ENCODE results near the gene ARHGAP9.

Gene ARHGAP9

GRCh38 chr12:57490126-57490525 is 10.5 kb upstream of the ARHGAP9 start:
- no peak for DNase-seq

GRCh38 chr12:57489157-57489641 is 9.5 kb upstream of the ARHGAP9 start:
- no peak for DNase-seq

GRCh38 chr12:57488402-57489156 is 8.9 kb upstream of the ARHGAP9 start:
- no peak for DNase-seq

- DNase-seq = peak; percentile 95
These were observed 8.1 kb upstream of the ARHGAP9 start, which contains the start of gene MARS1 for GRCh38 chr12:57487597-57488401. Gene MARS1, plus strand, starts transcription at chr12:57488068. Its CDS starts 23 bp downstream, at chr12:57488091.

DNA sequence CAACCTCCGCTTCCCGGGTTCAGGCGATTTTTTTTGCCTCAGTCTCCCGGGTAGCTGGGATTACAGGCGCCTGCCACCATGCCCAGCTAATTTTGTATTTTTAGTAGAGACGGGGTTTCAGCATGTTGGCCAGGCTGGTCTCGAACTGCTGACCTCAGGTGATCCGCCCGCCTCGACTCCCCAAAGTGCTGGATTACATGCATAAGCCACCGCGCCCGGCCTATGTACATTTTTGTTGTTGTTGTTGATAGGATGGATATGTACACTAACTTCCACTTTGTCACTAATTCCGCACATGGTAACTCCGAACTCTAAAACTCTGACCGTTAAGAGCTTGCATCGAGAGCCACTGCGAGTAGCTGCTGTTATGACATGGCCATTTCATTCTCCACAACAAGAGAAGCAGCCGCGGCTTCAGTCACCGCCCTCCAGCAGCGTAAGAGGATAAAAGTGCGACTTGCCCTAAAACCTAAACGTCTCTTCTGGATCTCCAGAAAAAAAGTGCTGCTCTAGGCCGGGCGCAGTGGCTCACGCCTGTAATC is 7.5 kb upstream of the ARHGAP9 start:
- no peak for DNase-seq

- DNase-seq = no peak
These were observed 6.0 kb upstream of the ARHGAP9 start for GRCh38 chr12:57485695-57486094.

DNA sequence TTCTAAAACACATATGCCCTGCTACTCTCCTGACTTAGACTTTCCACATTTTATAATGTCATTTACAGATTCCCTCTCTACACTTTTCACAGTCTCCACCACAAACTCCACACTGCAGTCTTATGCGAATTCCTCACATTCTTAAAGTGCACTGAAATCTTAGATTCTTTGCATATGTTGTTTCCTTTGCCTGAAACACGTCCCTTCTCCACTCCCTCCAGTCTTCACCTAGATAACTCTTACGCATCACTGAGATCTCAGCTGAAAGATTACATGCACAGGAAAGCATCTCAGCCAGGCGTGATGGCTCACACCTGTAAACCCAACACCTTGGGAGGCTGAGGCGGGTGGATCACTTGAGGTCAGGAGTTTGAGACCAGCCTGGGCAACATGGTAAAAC is 3.8 kb upstream of the ARHGAP9 start:
- no peak for DNase-seq

- no peak for DNase-seq
These were observed 2.0 kb upstream of the ARHGAP9 start for GRCh38 chr12:57481671-57482070.

DNA sequence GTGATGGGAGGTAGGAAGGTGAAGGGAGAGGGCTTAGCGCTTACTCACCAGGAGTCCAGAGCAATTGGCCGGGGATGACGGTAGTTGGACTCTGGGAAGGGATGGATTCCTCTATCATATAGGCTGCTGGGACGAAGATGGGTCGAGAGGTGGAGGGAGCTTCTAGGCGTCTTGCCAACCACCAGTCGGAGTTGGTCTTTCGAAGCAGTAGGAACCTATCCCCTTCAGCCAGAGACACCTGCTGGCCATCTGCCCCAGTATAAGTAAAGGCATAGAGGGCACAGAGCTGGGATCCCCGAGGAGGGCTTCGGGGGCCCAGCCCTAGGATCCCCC is 657 bp downstream of the ARHGAP9 start:
- no peak for DNase-seq

DNA sequence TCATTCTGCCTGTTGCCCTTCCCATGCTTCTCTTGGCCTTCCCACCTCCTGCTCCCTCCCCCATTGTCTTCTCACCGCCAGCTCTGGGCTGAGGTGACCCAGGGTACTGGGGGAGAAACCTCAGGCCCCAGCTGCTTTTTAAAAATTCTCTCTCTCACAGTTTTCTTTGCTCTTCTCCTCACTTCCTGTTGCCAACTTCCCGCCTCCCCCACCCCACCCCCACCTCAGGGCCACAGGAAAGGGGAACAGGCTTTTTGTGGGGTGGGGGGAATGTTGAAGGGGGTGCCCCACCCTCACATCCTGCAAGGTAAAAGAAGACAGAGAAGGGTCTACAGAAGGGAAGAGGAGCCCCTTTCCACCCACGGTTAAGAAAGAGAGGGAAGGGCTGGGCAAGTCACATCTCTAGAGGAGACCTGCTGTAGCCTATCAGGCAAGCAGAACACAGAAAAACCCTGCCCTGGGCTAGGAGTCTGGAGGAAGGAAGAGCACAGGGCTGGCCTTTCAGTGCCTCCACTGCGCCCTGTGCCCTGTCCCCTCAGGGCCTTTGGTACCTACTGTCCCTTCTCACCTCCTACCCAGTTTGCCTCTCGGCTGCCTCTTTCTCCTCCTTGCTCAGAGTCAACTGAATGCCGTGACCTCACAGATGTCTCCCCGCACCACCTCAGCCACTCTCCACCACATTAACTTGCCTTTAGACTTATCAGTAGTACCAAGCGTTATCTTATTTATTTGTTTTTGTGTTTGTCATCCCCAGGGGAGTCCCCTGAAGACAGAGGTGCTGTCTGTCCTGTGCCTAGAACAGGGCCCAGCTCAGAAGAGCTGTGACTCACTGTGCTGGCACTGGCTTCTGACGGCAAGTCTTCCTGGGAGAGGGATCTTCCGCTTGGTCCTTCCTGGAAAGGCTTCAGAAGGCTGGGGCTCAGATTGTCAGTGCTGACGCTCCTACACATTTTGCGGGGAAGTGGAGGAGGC is 1.7 kb downstream of the ARHGAP9 start:
- DNase-seq = no peak

DNA sequence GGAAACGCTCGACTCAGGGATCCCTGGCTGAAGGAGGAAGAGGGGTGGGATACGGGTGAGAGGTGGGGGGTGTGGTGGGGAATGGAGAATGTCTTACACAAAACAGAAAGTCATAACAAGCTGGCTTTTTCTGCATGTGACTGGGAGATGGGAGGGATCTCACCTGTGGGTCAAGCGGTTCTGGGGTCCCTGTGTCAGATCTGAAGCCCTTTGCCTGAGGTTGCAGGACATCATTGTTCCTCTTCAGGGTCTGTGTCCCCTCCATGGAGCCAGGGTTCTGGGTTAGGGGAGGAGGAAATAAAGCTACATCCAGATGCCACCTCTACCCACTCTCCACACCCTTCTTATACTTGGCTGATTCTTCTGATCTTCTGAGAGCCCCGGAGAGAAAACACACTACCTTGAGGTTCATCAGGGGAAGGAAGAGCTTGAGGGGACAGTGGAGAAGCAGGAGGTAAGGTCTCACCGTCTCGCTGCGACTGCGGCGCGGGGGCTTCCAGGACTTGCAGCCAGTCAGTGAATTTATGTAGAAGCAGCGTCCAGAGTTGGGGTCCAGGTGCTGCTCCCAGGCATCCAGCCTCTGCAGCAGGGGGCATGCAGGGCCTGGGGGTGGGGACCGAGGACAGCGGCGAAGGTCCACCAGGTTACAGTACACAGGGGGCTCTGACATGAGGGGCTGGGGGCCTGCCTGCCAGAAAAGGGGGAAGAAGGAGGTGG is 2.5 kb downstream of the ARHGAP9 start:
- no peak for DNase-seq

DNA sequence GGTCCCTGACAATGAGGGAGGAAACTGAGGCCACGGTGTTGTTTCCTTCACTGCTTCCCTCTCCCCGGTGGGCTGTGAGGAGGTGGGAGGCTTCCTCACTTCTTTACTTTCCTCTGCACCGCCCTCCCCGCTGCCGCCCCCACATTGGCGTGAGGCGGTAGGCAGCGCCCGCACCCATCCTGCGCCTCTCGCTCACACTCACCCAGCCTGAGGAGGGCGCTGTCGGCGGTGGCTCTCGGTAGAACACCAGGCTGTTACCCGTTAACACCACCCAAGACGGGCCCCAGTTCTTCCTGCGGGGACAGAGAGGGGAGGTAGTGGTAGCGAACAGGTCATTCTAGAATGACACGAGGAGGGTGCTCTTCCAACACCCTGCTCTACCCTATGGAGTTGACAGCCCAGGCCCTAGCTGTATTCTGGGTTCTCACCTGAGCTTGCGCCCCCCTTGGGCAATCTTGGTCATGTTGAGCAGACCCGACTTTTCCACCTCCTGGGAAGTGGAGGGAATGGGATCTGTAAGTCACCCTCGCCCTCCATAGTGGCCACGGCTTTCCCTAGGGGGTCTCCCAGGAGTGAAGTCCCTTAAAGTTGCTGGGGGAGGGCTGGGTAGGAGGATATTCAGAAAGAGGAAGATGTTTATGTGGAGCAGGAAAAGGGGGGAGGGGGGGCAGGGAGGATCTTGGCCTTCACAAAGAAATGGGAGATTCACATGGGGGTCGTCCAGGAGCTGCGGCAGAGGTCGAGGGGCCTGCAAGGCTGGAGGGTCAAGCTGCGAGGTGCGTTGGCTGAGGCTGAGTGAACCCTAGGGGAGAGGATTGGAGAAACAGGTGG is 3.3 kb downstream of the ARHGAP9 start:
- peak; percentile 28 for DNase-seq

- DNase-seq = peak; percentile 10
These were observed 4.2 kb downstream of the ARHGAP9 start for GRCh38 chr12:57475271-57476161.

DNA sequence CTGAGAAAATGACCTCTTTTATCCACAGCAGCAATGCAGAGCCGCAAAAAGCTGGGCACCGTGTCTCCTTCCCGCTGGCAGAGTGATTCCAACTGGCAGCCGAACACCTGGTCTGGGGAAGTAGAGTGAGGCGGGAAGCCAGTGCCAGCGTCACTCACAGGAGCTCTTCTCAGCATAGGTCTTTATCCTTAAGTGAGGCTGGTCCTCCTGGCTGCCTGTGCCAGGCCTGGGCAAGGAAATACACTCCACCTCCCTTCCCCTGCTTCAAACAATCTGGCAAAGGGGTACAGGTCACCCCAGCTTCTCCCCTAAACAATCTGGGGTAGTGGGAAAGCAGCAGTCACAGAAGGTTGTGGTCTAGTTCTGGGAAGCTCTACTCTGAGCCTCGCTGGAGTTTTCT is 4.8 kb downstream of the ARHGAP9 start:
- no peak for DNase-seq

DNA sequence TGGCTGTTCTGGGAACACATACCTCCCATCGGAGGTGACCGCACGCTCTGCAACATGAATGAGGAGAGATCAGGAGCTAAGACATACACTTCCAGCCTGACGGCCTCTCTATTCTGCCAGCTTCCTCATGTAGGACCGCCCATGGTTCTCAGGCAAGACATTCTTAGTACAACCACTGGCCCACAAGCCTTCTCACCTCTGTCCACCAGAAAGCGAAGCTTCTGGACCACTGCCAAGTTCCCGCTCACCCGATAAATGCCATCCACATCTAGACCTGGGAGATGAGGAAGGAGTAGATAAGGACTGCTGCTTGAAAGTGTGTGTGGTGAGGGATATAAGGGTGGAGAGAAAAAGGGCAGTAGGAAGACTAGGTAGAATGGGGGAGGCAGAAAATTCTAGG is 5.2 kb downstream of the ARHGAP9 start:
- no peak for DNase-seq

DNA sequence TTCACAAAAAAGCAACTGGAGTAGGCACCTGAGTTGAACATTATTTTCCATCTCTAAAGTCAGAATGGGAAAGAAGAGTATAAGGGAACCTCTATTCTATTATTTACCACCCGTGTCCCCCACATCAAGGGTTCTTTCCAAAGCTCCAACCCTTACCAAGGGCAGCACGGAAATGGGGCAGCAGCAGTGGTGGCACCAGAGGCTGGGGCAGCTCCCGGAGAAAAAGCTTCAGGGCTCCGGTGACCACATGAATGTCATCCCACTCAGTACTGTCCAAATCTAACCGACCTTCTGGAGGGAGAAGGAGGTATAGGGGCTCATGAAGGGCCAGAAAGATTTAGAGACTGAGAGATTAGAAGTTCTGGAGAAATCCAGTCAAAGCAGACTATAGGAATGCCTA is 5.8 kb downstream of the ARHGAP9 start:
- DNase-seq = no peak

GRCh38 chr12:57473392-57473791 is 6.3 kb downstream of the ARHGAP9 start:
- DNase-seq = no peak

DNA sequence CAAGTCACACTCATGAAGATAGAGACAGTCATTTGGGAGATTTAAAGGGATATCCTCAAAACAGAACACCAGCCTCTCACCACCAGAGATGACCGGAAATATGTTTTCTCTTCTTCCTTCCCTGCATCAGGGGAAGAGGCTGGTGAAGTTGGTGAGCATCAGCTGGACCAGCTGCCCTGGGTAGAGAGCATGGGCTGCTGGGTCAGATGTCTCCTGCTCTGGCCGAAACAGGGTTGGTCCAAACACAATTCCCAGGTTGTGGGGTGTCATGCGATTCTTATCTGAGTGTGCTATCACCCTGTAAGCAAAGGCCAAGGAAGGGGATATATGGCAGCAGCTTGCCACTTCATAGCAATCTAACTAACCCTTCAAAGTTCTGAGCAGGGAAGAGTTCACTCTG is 7.3 kb downstream of the ARHGAP9 start:
- no peak for DNase-seq

DNA sequence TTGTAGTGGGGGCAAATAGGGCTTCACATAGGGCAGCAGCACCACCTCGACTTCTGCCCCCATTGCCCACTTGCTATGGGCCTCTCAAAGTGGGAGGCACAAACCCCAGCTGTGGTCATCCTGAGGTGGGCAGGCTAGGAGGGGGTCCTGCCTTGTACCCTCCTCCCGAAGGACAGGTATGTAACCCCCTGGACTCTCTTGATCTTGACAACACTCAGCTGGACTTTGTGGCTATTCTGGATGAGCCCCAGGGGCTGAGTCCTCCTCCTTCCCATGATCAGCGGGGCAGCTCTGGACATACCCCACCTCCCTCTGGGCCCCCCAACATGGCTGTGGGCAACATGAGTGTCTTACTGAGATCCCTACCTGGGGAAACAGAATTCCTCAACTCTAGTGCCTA is 8.0 kb downstream of the ARHGAP9 start:
- DNase-seq = no peak
